Measurements from ENCODE around the gene SDC3.

Gene SDC3

DNA sequence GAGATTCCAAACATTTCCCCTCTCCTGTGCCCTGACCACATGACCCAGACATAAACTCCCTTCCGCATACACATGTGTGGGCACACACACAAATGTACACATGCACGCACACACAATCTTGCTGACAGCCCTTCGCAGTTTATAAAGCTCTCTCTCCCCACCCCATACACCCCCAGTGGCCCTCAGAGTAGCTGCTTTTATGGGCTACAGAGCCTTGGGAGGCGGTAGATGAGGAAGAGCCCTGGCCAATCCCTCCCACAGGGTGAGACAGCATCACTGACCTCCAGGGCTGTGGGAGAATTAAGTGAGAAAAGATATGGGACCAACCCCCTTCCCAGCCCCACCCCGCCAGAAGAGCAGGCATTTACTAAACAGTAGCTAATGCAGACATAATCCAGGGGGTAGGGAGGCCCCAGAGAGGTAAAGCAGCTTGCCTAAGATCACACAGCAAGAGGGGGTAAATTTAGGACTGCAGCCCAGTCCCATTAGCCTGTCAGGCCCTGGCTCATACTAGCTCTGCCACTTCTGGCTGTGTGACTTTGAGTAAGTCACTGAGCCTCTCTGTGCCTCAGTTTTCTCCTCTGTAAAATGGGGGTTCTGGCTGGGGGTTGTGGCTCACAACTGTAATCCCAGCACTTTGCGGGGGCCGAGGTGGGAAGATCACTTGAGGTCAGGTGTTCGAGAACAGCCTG lies 5.1 kb downstream of the SDC3 start:
- Histone ChIP-seq H3K4me2 (ENCODE audit: low read length) (no peak overlapping the region), H3K4me3 (ENCODE audit: low read length) (no peak overlapping the region), H3K4me1 (ENCODE audit: control insufficient read depth, insufficient read depth, low read length) (peaks cover 23% of the 10 kb centered on the region), H3K9me3 (replicated peaks; ENCODE audit: low read length) (no peaks in the 10 kb centered on the region), H3K36me3 (ENCODE audit: insufficient read depth, low read length) (peaks cover 3% of the 10 kb centered on the region), H3K9ac (ENCODE audit: low read depth, low read length) (no peak overlapping the region), H3K27me3 (ENCODE audit: control insufficient read depth, insufficient read depth, low read length) (no peaks in the 10 kb centered on the region)

GRCh38 chr1:30902593-30903290 lies 5.8 kb downstream of the SDC3 start:
- Histone ChIP-seq H3K4me3 (ENCODE audit: low read length) (no peak overlapping the region), H3K4me1 (ENCODE audit: control insufficient read depth, insufficient read depth, low read length) (peaks cover 21% of the 10 kb centered on the region), H3K9me3 (replicated peaks; ENCODE audit: low read length) (no peaks in the 10 kb centered on the region), H3K36me3 (ENCODE audit: insufficient read depth, low read length) (peaks cover 3% of the 10 kb centered on the region), H3K27me3 (ENCODE audit: control insufficient read depth, insufficient read depth, low read length) (no peaks in the 10 kb centered on the region), H3K9ac (ENCODE audit: low read depth, low read length) (no peak overlapping the region), H3K4me2 (ENCODE audit: low read length) (no peak overlapping the region)

DNA sequence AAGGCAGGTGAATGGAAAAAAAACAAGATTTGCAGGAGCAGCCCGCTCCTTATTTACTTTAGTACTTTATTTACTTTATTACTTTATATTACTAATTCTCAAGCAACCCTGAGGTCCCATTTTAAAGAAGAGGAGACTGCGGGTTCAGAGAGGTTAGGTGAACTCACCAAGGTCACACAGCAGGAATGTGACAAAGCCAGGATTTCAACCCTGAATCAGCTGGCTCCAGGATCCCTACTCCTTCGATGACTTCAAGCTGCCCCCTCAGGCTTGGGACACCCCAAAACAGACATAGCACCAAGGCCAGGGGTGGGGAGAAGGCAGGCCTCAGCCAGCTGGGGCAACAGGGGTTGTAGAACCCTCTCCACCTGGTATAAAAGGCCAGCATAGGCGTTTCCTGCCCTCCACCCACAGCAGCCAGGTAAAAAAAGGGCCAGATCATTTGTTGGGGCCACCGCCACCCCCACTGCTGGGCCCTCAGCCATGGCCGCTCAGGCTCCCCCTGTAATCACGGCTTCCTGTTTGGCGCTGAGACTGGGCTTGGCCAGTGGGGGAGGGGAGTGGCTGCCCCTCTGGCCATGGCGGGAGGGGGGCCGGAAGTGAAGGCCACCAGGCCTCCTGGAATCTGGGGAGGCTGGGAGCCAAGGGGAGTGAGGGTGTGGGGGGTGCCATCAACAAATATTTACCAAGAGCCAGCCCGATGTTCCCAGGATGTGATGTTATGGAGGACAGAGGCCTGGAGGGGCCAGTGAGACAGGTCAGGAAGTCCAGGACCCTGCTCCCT lies 6.6 kb downstream of the SDC3 start:
- H3K4me3 ChIP-seq (ENCODE audit: low read length), result no peak overlapping the region
- H3K4me2 ChIP-seq (ENCODE audit: low read length), result no peak overlapping the region
- H3K36me3 ChIP-seq (ENCODE audit: insufficient read depth, low read length), result peaks cover 3% of the 10 kb centered on the region
- no peak overlapping the region for H3K9ac ChIP-seq (ENCODE audit: low read depth, low read length)
- H3K27me3 ChIP-seq (ENCODE audit: control insufficient read depth, insufficient read depth, low read length), result no peaks in the 10 kb centered on the region
- peaks cover 14% of the 10 kb centered on the region for H3K4me1 ChIP-seq (ENCODE audit: control insufficient read depth, insufficient read depth, low read length)
- no peaks in the 10 kb centered on the region for H3K9me3 ChIP-seq (replicated peaks; ENCODE audit: low read length)

DNA sequence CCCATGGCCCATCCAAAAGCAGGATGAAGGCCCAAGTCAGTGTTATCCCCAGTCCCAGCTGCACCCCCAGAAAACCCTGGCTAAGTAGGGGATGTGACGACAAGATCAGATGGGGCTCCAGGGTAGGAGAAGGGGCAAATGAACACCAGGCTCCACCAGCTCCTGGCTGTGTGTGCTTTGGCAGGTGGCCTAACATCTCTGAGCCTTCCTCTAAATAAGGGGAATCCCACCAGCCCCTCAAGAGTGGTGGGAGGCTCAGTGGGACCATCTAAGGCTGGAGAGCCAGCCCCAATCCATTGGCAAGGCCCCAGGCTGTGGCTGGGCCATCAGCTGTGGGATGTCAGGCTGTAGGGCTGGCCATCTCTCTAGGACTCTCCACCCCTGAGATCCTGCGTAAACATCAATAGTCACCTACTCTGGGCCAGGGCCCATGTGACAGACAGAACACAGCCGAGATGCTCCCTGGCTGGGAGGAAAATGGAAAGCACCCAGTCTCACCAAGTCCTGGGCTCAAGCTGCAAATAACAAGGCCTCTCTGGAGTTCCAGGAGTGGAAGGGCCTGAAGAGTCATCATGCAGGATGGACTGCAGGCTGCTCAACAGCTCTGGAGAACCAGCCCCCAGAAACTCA lies 7.5 kb downstream of the SDC3 start:
- peaks cover 3% of the 10 kb centered on the region for H3K36me3 ChIP-seq (ENCODE audit: insufficient read depth, low read length)
- H3K4me3 ChIP-seq (ENCODE audit: low read length), result no peak overlapping the region
- H3K27me3 ChIP-seq (ENCODE audit: control insufficient read depth, insufficient read depth, low read length), result no peaks in the 10 kb centered on the region
- H3K9me3 ChIP-seq (replicated peaks; ENCODE audit: low read length), result no peaks in the 10 kb centered on the region
- H3K4me2 ChIP-seq (ENCODE audit: low read length), result no peak overlapping the region
- peaks cover 12% of the 10 kb centered on the region for H3K4me1 ChIP-seq (ENCODE audit: control insufficient read depth, insufficient read depth, low read length)
- no peak overlapping the region for H3K9ac ChIP-seq (ENCODE audit: low read depth, low read length)

GRCh38 chr1:30900486-30900885 lies 8.1 kb downstream of the SDC3 start:
- Histone ChIP-seq H3K9me3 (replicated peaks; ENCODE audit: low read length) (no peaks in the 10 kb centered on the region), H3K4me1 (ENCODE audit: control insufficient read depth, insufficient read depth, low read length) (peaks cover 10% of the 10 kb centered on the region), H3K36me3 (ENCODE audit: insufficient read depth, low read length) (peaks cover 3% of the 10 kb centered on the region), H3K27me3 (ENCODE audit: control insufficient read depth, insufficient read depth, low read length) (no peaks in the 10 kb centered on the region), H3K4me2 (ENCODE audit: low read length) (no peak overlapping the region), H3K4me3 (ENCODE audit: low read length) (no peak overlapping the region), H3K9ac (ENCODE audit: low read depth, low read length) (no peak overlapping the region)

GRCh38 chr1:30899577-30900389 lies 8.8 kb downstream of the SDC3 start:
- Histone ChIP-seq H3K4me3 (ENCODE audit: low read length) (no peak overlapping the region), H3K9ac (ENCODE audit: low read depth, low read length) (no peak overlapping the region), H3K4me1 (ENCODE audit: control insufficient read depth, insufficient read depth, low read length) (peaks cover 10% of the 10 kb centered on the region), H3K27me3 (ENCODE audit: control insufficient read depth, insufficient read depth, low read length) (no peaks in the 10 kb centered on the region), H3K4me2 (ENCODE audit: low read length) (no peak overlapping the region), H3K9me3 (replicated peaks; ENCODE audit: low read length) (no peaks in the 10 kb centered on the region), H3K36me3 (ENCODE audit: insufficient read depth, low read length) (peaks cover 3% of the 10 kb centered on the region)

GRCh38 chr1:30898031-30898815 lies 10.3 kb downstream of the SDC3 start:
- Histone ChIP-seq H3K27me3 (ENCODE audit: control insufficient read depth, insufficient read depth, low read length) (no peaks in the 10 kb centered on the region), H3K36me3 (ENCODE audit: insufficient read depth, low read length) (peaks cover 3% of the 10 kb centered on the region), H3K4me1 (ENCODE audit: control insufficient read depth, insufficient read depth, low read length) (peaks cover 10% of the 10 kb centered on the region), H3K4me3 (ENCODE audit: low read length) (no peak overlapping the region), H3K9me3 (replicated peaks; ENCODE audit: low read length) (no peaks in the 10 kb centered on the region), H3K4me2 (ENCODE audit: low read length) (no peak overlapping the region), H3K9ac (ENCODE audit: low read depth, low read length) (no peak overlapping the region)

DNA sequence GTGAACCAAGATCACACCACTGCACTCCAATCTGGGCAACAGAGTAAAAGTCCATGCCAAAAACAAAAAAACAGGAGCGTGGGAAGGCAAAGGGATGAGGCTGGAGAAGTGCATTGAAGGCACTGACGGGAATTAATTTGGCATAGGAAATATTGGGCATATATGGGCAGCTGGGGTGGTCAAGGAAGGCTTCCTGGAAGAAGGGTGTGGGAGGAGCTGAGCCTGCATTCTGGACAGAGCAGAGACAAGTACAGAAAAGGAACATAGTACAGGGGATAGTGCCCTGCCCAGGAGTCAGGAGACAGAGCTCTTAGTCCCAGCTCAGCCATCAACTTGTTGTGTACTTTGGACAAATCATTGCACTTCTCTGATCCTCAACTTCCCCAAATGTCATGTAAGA lies 11.7 kb downstream of the SDC3 start:
- H3K36me3 ChIP-seq (ENCODE audit: insufficient read depth, low read length), result peaks cover 3% of the 10 kb centered on the region
- H3K27me3 ChIP-seq (ENCODE audit: control insufficient read depth, insufficient read depth, low read length), result no peaks in the 10 kb centered on the region
- no peak overlapping the region for H3K4me2 ChIP-seq (ENCODE audit: low read length)
- H3K9ac ChIP-seq (ENCODE audit: low read depth, low read length), result no peak overlapping the region
- H3K9me3 ChIP-seq (replicated peaks; ENCODE audit: low read length), result no peaks in the 10 kb centered on the region
- H3K4me3 ChIP-seq (ENCODE audit: low read length), result no peak overlapping the region
- peaks cover under 1% of the 10 kb centered on the region for H3K4me1 ChIP-seq (ENCODE audit: control insufficient read depth, insufficient read depth, low read length)

DNA sequence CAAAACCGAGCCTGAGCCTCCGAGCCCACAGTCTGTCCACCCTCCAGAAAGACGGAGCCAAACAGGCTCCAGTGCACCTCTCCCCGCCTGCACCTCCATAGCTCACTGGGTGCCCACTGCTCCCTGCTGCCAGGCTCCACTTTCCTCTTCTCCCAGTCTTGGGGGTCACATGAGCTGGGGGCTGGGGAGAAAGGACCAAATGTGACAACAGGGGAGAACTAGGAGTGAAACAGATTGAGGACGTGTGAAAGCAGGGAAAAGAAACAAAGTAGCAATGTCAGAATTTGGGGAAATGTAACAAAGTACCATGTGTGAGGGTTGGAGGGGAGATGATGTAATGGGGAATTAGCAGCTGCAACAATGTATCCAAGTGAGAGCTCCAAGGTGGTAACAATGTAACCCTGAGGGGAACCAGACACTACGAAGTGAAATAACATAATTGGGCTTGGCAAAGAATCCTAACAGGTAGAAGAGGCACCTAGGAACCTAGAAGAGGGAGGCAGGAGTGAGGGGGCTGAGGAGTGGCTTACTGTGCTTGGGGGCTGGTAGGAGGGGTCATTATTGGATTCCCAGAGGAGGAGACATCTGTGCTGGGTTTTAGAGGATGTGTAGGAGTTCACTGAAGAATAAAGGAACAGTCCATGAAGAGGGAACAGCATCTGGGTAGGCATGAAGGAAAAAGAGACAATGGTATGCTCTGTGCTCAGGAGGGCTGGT lies 12.5 kb downstream of the SDC3 start:
- no peak overlapping the region for H3K4me3 ChIP-seq (ENCODE audit: low read length)
- H3K36me3 ChIP-seq (ENCODE audit: insufficient read depth, low read length), result no peaks in the 10 kb centered on the region
- H3K27me3 ChIP-seq (ENCODE audit: control insufficient read depth, insufficient read depth, low read length), result no peaks in the 10 kb centered on the region

GRCh38 chr1:30895382-30895943 lies 13.1 kb downstream of the SDC3 start:
- Histone ChIP-seq H3K27me3 (ENCODE audit: control insufficient read depth, insufficient read depth, low read length) (no peaks in the 10 kb centered on the region), H3K4me3 (ENCODE audit: low read length) (no peak overlapping the region), H3K4me1 (ENCODE audit: control insufficient read depth, insufficient read depth, low read length) (no peaks in the 10 kb centered on the region), H3K9me3 (replicated peaks; ENCODE audit: low read length) (no peaks in the 10 kb centered on the region), H3K9ac (ENCODE audit: low read depth, low read length) (no peak overlapping the region), H3K4me2 (ENCODE audit: low read length) (no peak overlapping the region), H3K36me3 (ENCODE audit: insufficient read depth, low read length) (no peaks in the 10 kb centered on the region)

More for the DNA sequence above, 12.5 kb downstream of the SDC3 start:
- H3K4me1 ChIP-seq (ENCODE audit: control insufficient read depth, insufficient read depth, low read length), result no peaks in the 10 kb centered on the region
- H3K9ac ChIP-seq (ENCODE audit: low read depth, low read length), result no peak overlapping the region
- no peaks in the 10 kb centered on the region for H3K9me3 ChIP-seq (replicated peaks; ENCODE audit: low read length)
- H3K4me2 ChIP-seq (ENCODE audit: low read length), result no peak overlapping the region

Measured in skeletal muscle satellite cell (primary cell).